ENCODE results near the gene EPHB6. TPM values are rescaled to one million over a fixed set of nuclear protein-coding genes. Genes with fewer than 3 reads are reported as not detected.

Gene EPHB6
- total RNA-seq, 1 experiment from 2014 or later: not detected

GRCh38 chr7:142876236-142876960, 21.5 kb downstream of the EPHB6 start:
- no peak for DNase-seq (ENCODE audit: extremely low read depth, low read depth)

- DNase-seq (ENCODE audit: extremely low read depth, low read depth): no peak
These were observed 22.4 kb downstream of the EPHB6 start for GRCh38 chr7:142876991-142877910.

GRCh38 chr7:142878315-142878714, 23.4 kb downstream of the EPHB6 start:
- no peak for DNase-seq (ENCODE audit: extremely low read depth, low read depth)

DNA sequence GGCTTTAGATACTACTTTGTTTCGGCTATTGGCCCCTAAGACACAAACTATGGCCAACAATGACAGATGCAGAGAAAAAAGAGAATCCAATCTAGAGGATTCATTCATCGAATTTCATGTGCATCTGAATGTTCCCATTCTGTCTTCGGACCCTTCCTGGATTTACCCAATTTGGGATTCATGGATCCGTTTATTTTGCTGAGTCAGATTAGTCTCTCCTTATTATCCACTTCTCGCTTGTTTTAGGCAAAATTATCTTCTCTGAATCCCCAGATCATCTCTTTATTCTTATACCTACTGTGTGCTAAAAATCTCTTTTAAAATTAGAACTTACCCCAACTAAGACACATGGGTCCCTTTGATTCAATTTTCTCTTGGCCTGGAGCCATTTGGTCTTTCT, 24.2 kb downstream of the EPHB6 start:
- DNase-seq (ENCODE audit: extremely low read depth, low read depth): no peak

DNA sequence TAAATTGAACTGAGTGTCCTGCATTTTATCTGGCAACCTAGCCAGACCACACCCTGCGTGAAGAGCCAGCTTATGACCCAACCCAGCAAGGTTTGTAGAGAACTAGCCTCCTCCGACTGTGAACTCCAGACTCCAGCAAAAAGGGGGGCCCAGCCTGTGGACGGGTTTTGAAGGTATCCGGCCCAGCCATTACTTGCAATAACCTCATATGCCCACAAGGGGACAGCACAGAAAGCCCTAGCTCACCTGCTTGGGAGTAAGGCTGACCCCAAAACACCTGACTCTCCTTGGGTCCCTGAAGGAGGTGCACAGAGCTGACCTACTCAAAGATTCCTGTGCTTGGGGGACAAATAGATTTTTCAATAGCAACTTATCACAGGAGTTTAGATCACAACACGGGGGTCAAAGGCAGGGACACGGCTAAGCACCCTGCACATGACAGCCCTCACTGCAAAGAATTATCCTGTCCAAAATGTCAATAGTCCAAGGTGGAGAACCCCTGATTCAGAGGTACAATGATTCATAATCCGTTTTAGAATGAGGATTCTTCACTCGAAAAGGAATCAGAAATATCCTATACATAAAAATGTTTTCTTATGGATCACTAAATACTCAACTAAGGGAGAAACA, 26.1 kb downstream of the EPHB6 start:
- peak; percentile 12 for DNase-seq (ENCODE audit: extremely low read depth, low read depth)

DNA sequence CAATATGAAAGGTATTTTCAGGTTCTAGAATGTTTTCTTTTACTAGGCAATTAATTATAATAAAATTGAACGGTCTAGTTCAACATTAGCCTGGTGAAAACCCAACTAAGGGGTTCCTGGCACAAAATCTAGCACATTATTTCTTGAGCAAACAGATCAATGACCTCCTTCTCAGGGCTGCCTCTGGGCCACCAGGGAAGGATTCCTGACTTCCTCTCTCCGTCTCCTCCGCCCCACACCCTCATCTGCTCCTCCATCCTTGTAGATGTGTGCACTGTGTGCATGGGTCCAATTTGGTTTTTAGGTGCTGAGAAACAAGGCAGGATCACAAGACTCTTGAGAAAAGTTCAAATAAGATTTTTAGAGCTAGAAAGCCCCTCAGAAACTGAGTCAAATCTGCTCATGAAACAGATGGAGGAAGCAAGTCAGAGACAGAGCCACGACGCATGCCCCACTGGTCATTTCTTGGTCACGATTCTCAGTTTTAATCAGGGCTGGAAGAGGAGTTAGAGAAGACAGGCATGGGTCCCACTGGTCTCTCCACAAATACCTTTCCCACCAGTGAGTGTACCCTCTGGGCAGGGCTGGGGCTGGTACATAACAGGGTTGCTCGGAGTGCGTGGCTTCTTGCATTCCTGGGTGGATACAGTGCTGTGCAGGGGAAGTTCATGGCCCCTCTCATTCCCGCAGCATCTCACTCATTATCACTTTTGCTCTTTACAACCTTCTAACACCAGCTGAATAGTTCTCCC, 26.9 kb downstream of the EPHB6 start:
- DNase-seq (ENCODE audit: extremely low read depth, low read depth): no peak

- no peak for DNase-seq (ENCODE audit: extremely low read depth, low read depth)
These were observed 27.4 kb downstream of the EPHB6 start for GRCh38 chr7:142882338-142882678.

GRCh38 chr7:142883145-142883544, 28.3 kb downstream of the EPHB6 start:
- DNase-seq (ENCODE audit: extremely low read depth, low read depth): no peak

GRCh38 chr7:142883571-142884285, 28.9 kb downstream of the EPHB6 start:
- no peak for DNase-seq (ENCODE audit: extremely low read depth, low read depth)

GRCh38 chr7:142884286-142884640, 29.4 kb downstream of the EPHB6 start:
- DNase-seq (ENCODE audit: extremely low read depth, low read depth): no peak

DNA sequence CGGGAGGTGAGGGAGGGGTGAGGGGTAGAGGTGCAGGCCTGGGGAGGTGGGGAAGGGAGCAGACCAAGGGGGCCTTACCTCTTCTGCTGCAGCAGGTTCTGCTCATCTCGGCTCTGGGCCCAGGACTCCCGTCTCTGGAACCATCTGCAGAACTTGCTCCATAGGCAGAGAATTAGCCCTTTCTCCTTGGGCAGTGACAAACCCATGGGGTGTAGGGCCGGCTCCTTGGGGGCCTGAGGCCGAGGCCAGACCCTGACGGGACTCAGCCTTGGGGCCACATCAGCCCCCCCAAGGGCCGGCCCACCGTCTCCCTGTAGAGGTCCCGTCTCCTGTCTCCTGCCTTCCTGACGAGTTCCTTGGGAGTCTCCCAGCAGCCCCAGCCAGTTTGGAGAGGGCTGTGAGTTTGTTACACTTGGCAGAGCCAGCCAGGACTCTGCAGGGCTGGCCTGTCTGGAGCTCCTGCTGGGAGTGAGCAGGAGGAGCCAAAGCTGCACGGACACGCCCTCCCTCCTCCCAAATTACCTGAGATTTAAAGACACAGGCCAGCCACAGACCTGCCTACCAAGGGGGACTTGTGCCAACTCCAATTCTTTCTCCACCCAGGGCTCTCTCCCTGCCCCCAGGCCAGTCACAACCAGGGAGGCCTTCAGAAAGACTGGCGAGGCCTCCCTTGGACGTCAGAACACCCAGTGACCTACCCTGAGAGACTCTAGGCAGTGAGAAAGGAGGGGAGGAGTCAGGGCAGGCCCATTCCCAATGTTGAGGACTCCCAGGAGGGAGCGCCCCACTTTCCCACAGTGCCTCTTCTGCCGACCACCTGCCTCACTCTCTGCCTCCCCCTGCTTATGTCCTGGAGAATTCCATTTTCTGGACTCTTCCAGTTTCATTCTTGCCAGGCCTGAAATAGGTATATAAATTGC, 30.7 kb downstream of the EPHB6 start, which contains the start of gene TRPV6:
TRPV6 (minus strand) TSS at position 435 of the 920 bp plus-strand sequence.
- DNase-seq (ENCODE audit: extremely low read depth, low read depth): no peak

GRCh38 chr7:142886866-142887265, 32.0 kb downstream of the EPHB6 start:
- no peak for DNase-seq (ENCODE audit: extremely low read depth, low read depth)

DNA sequence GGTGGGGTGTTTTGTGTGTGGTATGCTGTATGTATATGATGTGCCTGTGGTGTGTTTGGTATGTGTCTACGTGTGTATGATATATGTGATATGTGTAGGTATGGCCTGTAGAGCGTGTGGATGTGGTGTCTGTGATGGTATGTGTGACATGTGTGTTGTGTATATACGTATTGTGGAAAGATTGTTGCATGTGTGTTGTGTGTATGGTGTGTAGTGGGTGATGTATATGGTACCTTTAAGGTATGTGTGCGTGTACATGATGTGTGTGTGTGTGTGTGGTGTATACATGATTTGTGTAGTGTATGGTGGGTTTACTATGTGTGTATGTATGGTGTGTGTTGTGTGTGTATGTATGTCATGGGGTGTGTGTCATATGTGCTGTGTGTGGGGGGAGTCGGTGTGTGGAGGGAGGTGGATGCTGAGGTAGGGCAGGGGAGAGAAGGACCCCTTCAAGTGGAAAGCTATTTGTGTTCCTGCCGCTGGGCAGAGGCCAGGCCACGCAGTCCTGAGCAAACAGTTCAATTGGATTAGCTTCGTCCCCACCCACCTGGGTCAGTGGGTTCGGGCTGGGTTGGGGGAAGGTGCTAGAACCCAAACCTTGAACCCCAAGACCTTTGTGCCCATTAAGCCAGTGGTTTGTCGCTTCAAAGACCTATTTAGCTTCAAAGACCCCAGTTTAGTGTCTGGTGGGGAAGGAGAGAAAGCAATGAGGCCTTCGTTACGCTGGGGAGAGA, 32.6 kb downstream of the EPHB6 start:
- DNase-seq (ENCODE audit: extremely low read depth, low read depth): no peak

GRCh38 chr7:142889816-142890215, 34.9 kb downstream of the EPHB6 start:
- DNase-seq (ENCODE audit: extremely low read depth, low read depth): no peak

DNA sequence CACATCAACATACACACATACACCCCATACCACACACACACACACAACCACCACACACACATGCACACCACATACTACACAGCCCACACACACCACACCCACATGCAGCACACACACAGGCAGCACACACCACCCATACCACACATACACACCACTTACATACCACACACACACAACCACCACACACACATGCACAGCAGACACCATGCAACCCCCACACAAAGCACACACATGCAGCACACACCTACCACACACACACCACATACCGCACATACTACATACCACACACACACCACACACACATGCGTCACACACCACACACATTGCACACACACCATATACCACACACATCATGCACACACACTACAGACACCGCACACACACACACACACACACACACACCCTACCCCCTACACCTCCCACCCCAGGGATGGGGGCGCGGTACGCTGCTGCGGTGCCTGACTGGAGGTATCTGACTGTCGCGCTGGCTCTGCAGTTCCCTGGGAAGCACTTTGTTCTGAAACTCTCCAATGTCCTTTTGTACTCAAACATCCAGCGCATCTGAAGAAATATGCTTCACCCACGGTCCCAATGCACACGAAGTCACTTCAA, 36.1 kb downstream of the EPHB6 start:
- DNase-seq (ENCODE audit: extremely low read depth, low read depth): no peak

DNA sequence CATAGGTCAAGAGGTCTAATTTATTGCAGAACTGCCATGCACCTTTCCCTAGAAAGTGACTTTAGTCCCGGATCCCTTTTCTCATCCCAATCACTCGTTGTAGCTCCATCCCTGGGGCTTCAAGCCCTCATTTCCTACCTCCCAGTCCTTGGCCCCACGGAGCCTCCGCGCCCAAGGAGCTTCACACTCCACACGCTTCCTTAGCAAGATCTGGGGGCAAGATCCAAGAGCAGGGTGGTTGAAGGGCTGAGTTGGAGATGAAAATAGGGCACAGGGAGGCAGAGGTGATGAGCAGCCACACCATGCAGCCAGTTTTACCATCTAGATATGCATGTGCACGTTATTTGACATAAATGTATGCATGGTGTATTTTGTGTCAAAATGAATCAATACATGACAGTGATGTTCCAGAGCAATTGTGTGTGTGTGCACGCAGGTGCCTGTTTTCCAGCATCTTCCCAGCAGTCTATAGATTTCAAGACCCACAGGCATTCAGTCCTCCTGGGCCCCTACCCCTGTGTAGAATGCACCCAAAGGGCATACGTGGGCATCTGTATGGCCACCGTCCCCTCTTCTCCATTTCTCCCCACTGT, 36.7 kb downstream of the EPHB6 start:
- no peak for DNase-seq (ENCODE audit: extremely low read depth, low read depth)

GRCh38 chr7:142892951-142893350, 38.1 kb downstream of the EPHB6 start:
- no peak for DNase-seq (ENCODE audit: extremely low read depth, low read depth)
